DND-41 (cell line): ENCODE data around the gene PCSK1N.

Experiments
- CTCF ChIP-seq: IDR thresholded peaks from 2 replicates; pipeline ENCODE4 v1.5.1; 2012; ENCODE audit warnings: borderline replicate concordance, low read length, moderate library complexity, mild to moderate bottlenecking; ENCODE audit not compliant: poor library complexity, severe bottlenecking; ENCODE audit errors: extremely low read depth
- EZH2 ChIP-seq: IDR thresholded peaks from 3 replicates; pipeline ENCODE4 v1.6.1; 2012; ENCODE audit warnings: borderline replicate concordance, low read depth, mild to moderate bottlenecking, moderate library complexity, low read length, inconsistent platforms; ENCODE audit not compliant: severe bottlenecking

- TF ChIP-seq CTCF, result no peak
- no peak for TF ChIP-seq EZH2
Measured at GRCh38 chrX:48834383-48834709, 1.1 kb downstream of the PCSK1N start.
